ENCODE results near the gene ADARB1. TPM values are rescaled to one million over a fixed set of nuclear protein-coding genes. Genes with fewer than 3 reads are reported as not detected.

The ADARB1 gene
- total and polyA plus RNA-seq, 2 of the 4 experiments (the other 2 are of a cell fraction) = 39.8 to 47.3 TPM

DNA sequence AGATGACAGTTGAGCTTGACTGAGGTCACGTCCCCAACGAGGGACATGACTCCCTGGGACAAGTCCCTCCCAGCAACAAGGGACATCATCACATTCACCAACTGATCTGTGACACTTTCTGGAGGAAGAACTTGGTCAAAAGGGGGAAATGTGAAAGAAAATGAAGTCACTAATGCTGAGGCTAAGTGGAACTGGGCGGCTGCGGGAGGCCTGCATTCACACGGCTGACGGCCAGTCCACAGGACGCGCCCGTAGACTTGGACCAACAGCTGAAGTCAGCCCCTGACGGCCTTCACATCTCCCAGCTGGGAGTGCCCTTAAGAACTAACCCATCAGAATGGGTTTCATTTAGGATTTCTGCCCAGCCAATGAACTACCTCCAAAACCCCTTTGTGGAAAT lies 186.7 kb downstream of the ADARB1 start:
- POLR2A ChIA-PET (ENCODE audit: unreplicated experiment) = no interaction called here
- Histone ChIP-seq H3K9ac (ENCODE audit: low read depth, low read length) (no peak overlapping the region), H3K56ac (ENCODE audit: extremely low read depth, insufficient read depth, low read length) (no peak overlapping the region), H2AK5ac (ENCODE audit: low read depth, low read length) (no peak overlapping the region), H3K23ac (ENCODE audit: low read depth, low read length) (no peak overlapping the region), H2AK9ac (replicated peaks; ENCODE audit: low read depth, low read length, poor library complexity) (no peak overlapping the region), H3K14ac (replicated peaks; ENCODE audit: low read depth, low read length) (no peak overlapping the region), H4K5ac (ENCODE audit: low read depth, low read length) (no peak overlapping the region), H3K36me3 (ENCODE audit: control insufficient read depth, insufficient read depth, low read length) (peaks cover 36% of the 10 kb centered on the region), H3K27ac (ENCODE audit: insufficient read depth, low read length) (no peak overlapping the region), H2BK20ac (ENCODE audit: low read depth, low read length) (no peak overlapping the region), H3K9me1 (ENCODE audit: insufficient read depth, low read length) (peaks cover 7% of the 10 kb centered on the region; the same call in 1 of the 2 replicates), H2AFZ (replicated peaks; ENCODE audit: low read length, poor library complexity) (no peak overlapping the region), H2BK5ac (ENCODE audit: low read depth, low read length, poor library complexity, severe bottlenecking) (no peak overlapping the region), H2BK120ac (ENCODE audit: low read depth, low read length) (no peak overlapping the region), H3K79me1 (ENCODE audit: low read depth in 1 of 2, low read length in 2 of 2) (peaks cover 0 to 7% of the 10 kb centered on the region in 2 experiments; a peak in 3 of 4 replicates), H3K4ac (ENCODE audit: low read depth, low read length) (no peak overlapping the region), H3K9me3 (ENCODE audit: control insufficient read depth, insufficient read depth, low read length) (no peaks in the 10 kb centered on the region), H3K4me1 (ENCODE audit: control insufficient read depth, insufficient read depth, low read length) (peaks cover 2% of the 10 kb centered on the region; the same call in 1 of the 2 replicates), H3K18ac (ENCODE audit: low read depth, low read length) (no peak overlapping the region), H4K8ac (ENCODE audit: low read depth in 2 of 2, low read length in 2 of 2) (no peak overlapping the region), H4K91ac (ENCODE audit: insufficient read depth, low read depth, low read length) (no peak overlapping the region), H3K27me3 (ENCODE audit: control insufficient read depth, insufficient read depth, low read length) (peaks cover 10% of the 10 kb centered on the region), H3K4me3 (ENCODE audit: insufficient read depth, low read depth, low read length) (no peak overlapping the region), H4K20me1 (ENCODE audit: insufficient read depth, low read length) (peaks cover 22% of the 10 kb centered on the region; the same call in 1 of the 2 replicates), H3K4me2 (ENCODE audit: low read depth, low read length) (no peak overlapping the region), H2BK15ac (ENCODE audit: low read depth, low read length) (no peak overlapping the region)
- in situ Hi-C loops (cut with MboI; ENCODE audit: low sequenced_read_pairs) (no loop called here), dilution Hi-C loops (cut with HindIII; ENCODE audit: low sequenced_read_pairs, unreplicated experiment) (no loop called here), intact Hi-C loops (cut with micrococcal nuclease) (no loop called here)
- ATAC-seq (ENCODE audit: low read depth) (no peak), DNase-seq (no peak)
- no TSS peak for BruUV-seq (replicated peaks)
- WGBS, 2 experiments (ENCODE audit: extremely low coverage in 2 of 2, insufficient read length in 1 of 2) = no CpG with 5 or more reads among the region's 10 CpGs
- no peak for TF ChIP-seq CHD1 (IDR thresholded peaks at IDR 0.05; ENCODE audit: low read depth, low read length)
- TF ChIP-seq CTCF (conservative IDR thresholded peaks at IDR 0.05; ENCODE audit: low read depth, low read length) = no peak
- CTCF ChIA-PET = no interaction called here

Measured in IMR-90 (cell line).